H1 (cell line): ENCODE results near the gene DIPK2B. TPM values are rescaled to one million over a fixed set of nuclear protein-coding genes. Genes with fewer than 3 reads are reported as not detected.

Experiments used
- CTCF ChIA-PET: fragments of 300-600 bp; sonication (Branson Sonifier 250); formaldehyde crosslinking; loops from one replicate; lab custom pipeline; 2021; ENCODE audit not compliant: partially characterized antibody; lab: Charles Lee
- POLR2A ChIA-PET: fragments of 300-600 bp; sonication (Branson Sonifier 250); formaldehyde crosslinking; loops from one replicate; lab custom pipeline; 2021; ENCODE audit warnings: inconsistent platforms; ENCODE audit not compliant: partially characterized antibody; lab: Charles Lee
- DNase-seq, 2 experiments: peaks; one replicate each; pipeline versions ENCODE4 v3.0.0 to v3.0.0-alpha.2; 2010 to 2022; ENCODE audit warnings: low spot score in 2 of 2, low read depth in 1 of 2, mixed read lengths in 1 of 2
- FAIRE-seq: peaks from 2 replicates; lab custom pipeline; 2011; peaks lifted over from hg19 to GRCh38; lab: Jason Lieb, UNC
- H2AFZ ChIP-seq: 2 replicates; pipeline ENCODE4 v1.8.1; 2012; ENCODE audit warnings: low read length, inconsistent platforms
- H2AK5ac ChIP-seq: 2 replicates; pipeline ENCODE4 v1.6.1; 2013; ENCODE audit warnings: low read depth, low read length
- H2BK120ac ChIP-seq: replicated peaks from 2 replicates; pipeline ENCODE3; 2013; ENCODE audit warnings: low read depth, low read length, inconsistent platforms
- H2BK12ac ChIP-seq: 2 replicates; pipeline ENCODE4 v1.6.1; 2013; ENCODE audit warnings: low read depth, low read length
- H2BK15ac ChIP-seq: 2 replicates; pipeline ENCODE4 v1.6.1; 2013; ENCODE audit warnings: low read length
- H2BK20ac ChIP-seq: 2 replicates; pipeline ENCODE4 v1.6.1; 2013; ENCODE audit warnings: low read length
- H2BK5ac ChIP-seq: 2 replicates; pipeline ENCODE4 v1.6.1; 2013; ENCODE audit warnings: low read depth, low read length
- H3K14ac ChIP-seq: 2 replicates; pipeline ENCODE4 v1.6.1; 2013; ENCODE audit warnings: inconsistent platforms; ENCODE audit not compliant: insufficient read length
- H3K18ac ChIP-seq: 2 replicates; pipeline ENCODE4 v1.6.1; 2013; ENCODE audit warnings: low read length; ENCODE audit errors: extremely low read depth
- H3K23ac ChIP-seq: 2 replicates; pipeline ENCODE4 v1.6.1; 2013; ENCODE audit warnings: inconsistent platforms; ENCODE audit not compliant: insufficient read length
- H3K23me2 ChIP-seq: 2 replicates; pipeline ENCODE4 v1.6.1; 2013; ENCODE audit warnings: low read depth, low read length
- H3K27ac ChIP-seq: 2 replicates; pipeline ENCODE4 v1.6.1; 2011; ENCODE audit warnings: low read depth, low read length, inconsistent platforms
- H3K27me3 ChIP-seq, 4 experiments: replicated peaks in 1 of 4; 1 replicate in 1 of 4; 2 replicates in 3 of 4; pipeline versions ENCODE4 v1.6.1 to v1.8.1; 2011 to 2013; ENCODE audit warnings: low read length in 3 of 4, mild to moderate bottlenecking in 3 of 4, inconsistent platforms in 2 of 4, mixed read lengths in 2 of 4, moderate library complexity in 1 of 4; ENCODE audit not compliant: control insufficient read depth in 3 of 4, insufficient read depth in 3 of 4; ENCODE audit errors: extremely low read depth in 1 of 4
- H3K36me3 ChIP-seq, 4 experiments: 2 replicates each; pipeline versions ENCODE4 v1.6.1 to v1.8.1; 2011 to 2013; ENCODE audit warnings: mild to moderate bottlenecking in 4 of 4, low read length in 3 of 4, moderate library complexity in 2 of 4, control low read depth in 1 of 4, inconsistent platforms in 1 of 4; ENCODE audit not compliant: insufficient read depth in 4 of 4, control insufficient read depth in 2 of 4
- H3K4ac ChIP-seq: replicated peaks from 2 replicates; pipeline ENCODE3; 2013; ENCODE audit warnings: low read length, low read depth, mixed read lengths, inconsistent platforms; ENCODE audit not compliant: insufficient read length
- H3K4me1 ChIP-seq, 4 experiments: replicated peaks in 1 of 4; 1 replicate in 1 of 4; 2 replicates in 3 of 4; pipeline versions ENCODE4 v1.6.1 to v1.8.1; 2011 to 2013; ENCODE audit warnings: low read length in 3 of 4, inconsistent platforms in 2 of 4, mixed read lengths in 1 of 4; ENCODE audit not compliant: insufficient read depth in 4 of 4, control insufficient read depth in 3 of 4
- H3K4me2 ChIP-seq, 2 experiments: 2 replicates each; pipeline versions ENCODE4 v1.6.1 to v1.8.1; 2011 to 2013; ENCODE audit warnings: low read depth in 2 of 2, low read length in 2 of 2, control low read depth in 1 of 2, inconsistent platforms in 1 of 2, mild to moderate bottlenecking in 1 of 2; ENCODE audit not compliant: insufficient read depth in 1 of 2
- H3K4me3 ChIP-seq, 4 experiments: fragments of 200-600, 300-600 bp in 1 of 4; sonication (generic), shearing (Covaris generic), sonication (Bioruptor Twin) in 1 of 4; 2 replicates each; pipeline versions ENCODE4 v1.5.1 to v1.8.1; 2011 to 2016; ENCODE audit warnings: low read length in 4 of 4, low read depth in 3 of 4, control low read depth in 2 of 4, inconsistent platforms in 2 of 4, mild to moderate bottlenecking in 2 of 4, mixed read lengths in 1 of 4, moderate library complexity in 1 of 4; ENCODE audit not compliant: insufficient read depth in 2 of 4; ENCODE audit errors: extremely low read depth in 1 of 4
- H3K56ac ChIP-seq: replicated peaks from 2 replicates; pipeline ENCODE3; 2013; ENCODE audit warnings: low read depth, mild to moderate bottlenecking, mixed read lengths, low read length, inconsistent platforms; ENCODE audit not compliant: insufficient read length
- H3K79me1 ChIP-seq: 2 replicates; pipeline ENCODE4 v1.6.1; 2013; ENCODE audit warnings: low read depth, low read length, control low read depth
- H3K79me2 ChIP-seq, 2 experiments: 2 replicates each; pipeline versions ENCODE4 v1.6.1 to v1.8.1; 2012 to 2013; ENCODE audit warnings: low read length in 2 of 2, mild to moderate bottlenecking in 2 of 2, inconsistent platforms in 1 of 2; ENCODE audit not compliant: insufficient read depth in 2 of 2, control insufficient read depth in 1 of 2
- H3K9ac ChIP-seq, 4 experiments: replicated peaks in 1 of 4; 1 replicate in 1 of 4; 2 replicates in 3 of 4; pipeline versions ENCODE4 v1.6.1 to v1.8.1; 2011 to 2013; ENCODE audit warnings: low read depth in 3 of 4, low read length in 3 of 4, control low read depth in 2 of 4, mild to moderate bottlenecking in 2 of 4, moderate library complexity in 2 of 4, inconsistent platforms in 1 of 4; ENCODE audit errors: extremely low read depth in 1 of 4
- H3K9me3 ChIP-seq, 2 experiments: 2 replicates each; pipeline versions ENCODE4 v1.6.1 to v1.8.1; 2012 to 2013; ENCODE audit warnings: mild to moderate bottlenecking in 2 of 2, moderate library complexity in 2 of 2, control low read depth in 1 of 2, inconsistent platforms in 1 of 2, low read depth in 1 of 2, low read length in 1 of 2, mixed read lengths in 1 of 2; ENCODE audit not compliant: insufficient read depth in 2 of 2
- H4K20me1 ChIP-seq, 2 experiments: replicated peaks in 1 of 2; 2 replicates each; pipeline versions ENCODE3 to v1.8.1; 2011 to 2013; ENCODE audit warnings: inconsistent platforms in 2 of 2, low read length in 2 of 2, mild to moderate bottlenecking in 1 of 2; ENCODE audit not compliant: insufficient read depth in 2 of 2, control insufficient read depth in 1 of 2
- H4K5ac ChIP-seq: 2 replicates; pipeline ENCODE4 v1.6.1; 2013; ENCODE audit warnings: low read length, low read depth, mixed read lengths, inconsistent platforms; ENCODE audit not compliant: insufficient read length
- H4K8ac ChIP-seq: 2 replicates; pipeline ENCODE4 v1.8.0; 2013; ENCODE audit warnings: mild to moderate bottlenecking, moderate library complexity, low read length, inconsistent platforms; ENCODE audit not compliant: insufficient read depth; ENCODE audit errors: extremely low read depth
- H4K91ac ChIP-seq: replicated peaks from 2 replicates; pipeline ENCODE3; 2013; ENCODE audit warnings: low read length, mixed read lengths, inconsistent platforms; ENCODE audit not compliant: insufficient read length
- BACH1 ChIP-seq: IDR thresholded peaks from 2 replicates; pipeline ENCODE4 v1.6.1; 2012; ENCODE audit warnings: low read length, improper control_type of control experiment
- NRF1 ChIP-seq: IDR thresholded peaks from 2 replicates; pipeline ENCODE4 v1.6.1; 2011; ENCODE audit warnings: mild to moderate bottlenecking, low read depth, low read length, improper control_type of control experiment
- POLR2A ChIP-seq, 2 experiments: IDR thresholded peaks; 1 replicate in 1 of 2; 2 replicates in 1 of 2; pipeline ENCODE4 v1.6.1; 2011; ENCODE audit warnings: low read depth in 2 of 2, low read length in 2 of 2, mild to moderate bottlenecking in 2 of 2; ENCODE audit errors: control extremely low read depth in 1 of 2
- SIRT6 ChIP-seq: IDR thresholded peaks from one replicate; pipeline ENCODE4 v1.7.1; 2012; ENCODE audit warnings: low read length, inconsistent platforms
- SP2 ChIP-seq: IDR thresholded peaks from 2 replicates; pipeline ENCODE4 v1.6.1; 2012; ENCODE audit warnings: mild to moderate bottlenecking, low read length, inconsistent platforms
- WGBS, 2 experiments: shearing (Covaris generic) in 1 of 2; methylation state at CpG; one replicate each; pipeline versions ENCODE4 v1.1.6 to v1.1.7; 2013 to 2015; ENCODE audit warnings: low lambda C conversion rate in 2 of 2, mixed read lengths in 2 of 2, inconsistent platforms in 1 of 2, low coverage in 1 of 2, missing lambda C conversion rate in 1 of 2; ENCODE audit not compliant: insufficient replicate concordance in 2 of 2, insufficient coverage in 1 of 2, insufficient read length in 1 of 2; ENCODE audit errors: extremely low coverage in 1 of 2, missing lambda C conversion rate in 1 of 2; 5-methylcytosine and 5-hydroxymethylcytosine counted together
- polyA plus RNA-seq, 7 experiments: library from polyadenylated mRNA; depleted of rRNA in 3 of 7; stranded (reverse) in 5 of 7; unstranded in 2 of 7; fragments of >200 nt in 5 of 7; fragments of 200-250 nt in 2 of 7; gene quantifications; 1 replicate in 5 of 7; 2 replicates in 1 of 7; 4 replicates in 1 of 7; pipeline versions ENCODE4 v1.2.1 to v1.2.3, GENCODE V29; 2011 to 2013; ENCODE audit warnings: missing spikeins in 2 of 7, mixed read lengths in 2 of 7
- total RNA-seq: library from RNA; stranded (reverse); fragmentation: NEBNext Ultra II Directional; extraction: Animal tissue kit (Norgen Biotek cat#: 25700); gene quantifications from 2 replicates; pipeline ENCODE4 v1.2.1, GENCODE V29; 2021

The DIPK2B gene
- total and polyA plus RNA-seq, 2 of the 8 experiments (the other 6 are each of a cell fraction or from before 2014, with no cell fraction given): not detected

DNA sequence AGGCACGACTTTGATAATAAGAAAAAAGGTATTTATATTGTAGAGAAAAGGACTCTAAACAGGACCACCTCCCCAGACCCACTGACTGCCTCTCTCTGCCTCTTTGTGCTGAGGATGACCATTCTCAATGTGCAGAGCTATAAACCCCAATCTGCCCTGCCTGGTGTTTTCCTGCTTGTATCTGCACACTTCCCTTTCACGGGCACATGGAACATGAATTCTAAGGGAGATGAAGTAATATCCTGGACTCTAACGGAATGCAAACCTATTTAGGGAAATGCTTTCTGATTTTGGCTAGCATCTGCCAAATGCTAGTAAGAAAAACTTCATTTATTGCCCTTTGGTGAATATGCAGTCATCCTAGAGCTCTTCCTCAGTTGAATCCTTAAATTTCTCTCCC, 2.4 kb downstream of the DIPK2B start:
- Histone ChIP-seq H3K56ac (no peak overlapping the region), H3K4ac (no peak overlapping the region), H4K20me1 (no peaks in the 10 kb centered on the region), H3K4me3 (no peak overlapping the region), H2BK120ac (no peak overlapping the region), H3K9me3 (no peaks in the 10 kb centered on the region), H3K23me2 (no peaks in the 10 kb centered on the region)
- POLR2A ChIA-PET: no interaction called here
- TF ChIP-seq SP2 (no peak), NRF1 (no peak), SIRT6 (no peak), POLR2A (IDR thresholded peaks at IDR 0.05; ENCODE audit: control extremely low read depth in 1 of 2, low read depth in 2 of 2, low read length in 2 of 2) (no peak), BACH1 (no peak)
- TF ChIP-seq, all 59 proteins: peak for 0
- Histone ChIP-seq H2AK5ac (no peak overlapping the region), H3K27ac (no peak overlapping the region), H2BK5ac (no peak overlapping the region), H3K79me2 (no peaks in the 10 kb centered on the region), H4K8ac (no peak overlapping the region), H3K36me3 (no peaks in the 10 kb centered on the region), H3K4me2 (no peak overlapping the region), H3K27me3 (no peaks in the 10 kb centered on the region), H3K79me1 (no peaks in the 10 kb centered on the region), H3K18ac (no peak overlapping the region), H2BK20ac (no peak overlapping the region), H2AFZ (no peak overlapping the region), H3K9ac (no peak overlapping the region), H2BK12ac (no peak overlapping the region), H3K14ac (no peak overlapping the region), H2BK15ac (no peak overlapping the region), H3K4me1 (no peaks in the 10 kb centered on the region), H4K5ac (no peak overlapping the region), H4K91ac (no peak overlapping the region), H3K23ac (no peak overlapping the region)
- DNase-seq (no peak), FAIRE-seq (no peak)
- 90% methylated on average over 3 of the region's 3 CpGs; no CpG with 5 or more reads in 1 of the 2 experiments for WGBS, 2 experiments
- CTCF ChIA-PET: interaction anchor here (1.2 kb wide), 1 partner anchor 10 kb away, joined by 3 read pairs; no protein-coding TSS in a partner anchor
